Measurements from ENCODE around the gene GFRA4.

- TF ChIP-seq POLR2A (IDR thresholded peaks at IDR 0.05; ENCODE audit: borderline replicate concordance, extremely low read depth, insufficient read depth, insufficient read length) (no peak), CBX3 (IDR thresholded peaks at IDR 0.05; ENCODE audit: low read depth) (no peak), EZH2phosphoT487 (IDR thresholded peaks at IDR 0.05; ENCODE audit: borderline replicate concordance) (no peak), SIN3A (IDR thresholded peaks at IDR 0.05; ENCODE audit: low read depth) (no peak), POLR2AphosphoS5 (IDR thresholded peaks at IDR 0.05; ENCODE audit: low read depth, low read length) (no peak), YY1 (IDR thresholded peaks at IDR 0.05; ENCODE audit: extremely low read depth, insufficient replicate concordance, low read depth, low read length) (no peak), ELF1 (IDR thresholded peaks at IDR 0.05; ENCODE audit: borderline replicate concordance, low read depth) (no peak), RAD21 (IDR thresholded peaks at IDR 0.05; ENCODE audit: low read depth) (no peak), REST (IDR thresholded peaks at IDR 0.05; ENCODE audit: low read depth) (no peak)
- TF ChIP-seq, protein P1, sequence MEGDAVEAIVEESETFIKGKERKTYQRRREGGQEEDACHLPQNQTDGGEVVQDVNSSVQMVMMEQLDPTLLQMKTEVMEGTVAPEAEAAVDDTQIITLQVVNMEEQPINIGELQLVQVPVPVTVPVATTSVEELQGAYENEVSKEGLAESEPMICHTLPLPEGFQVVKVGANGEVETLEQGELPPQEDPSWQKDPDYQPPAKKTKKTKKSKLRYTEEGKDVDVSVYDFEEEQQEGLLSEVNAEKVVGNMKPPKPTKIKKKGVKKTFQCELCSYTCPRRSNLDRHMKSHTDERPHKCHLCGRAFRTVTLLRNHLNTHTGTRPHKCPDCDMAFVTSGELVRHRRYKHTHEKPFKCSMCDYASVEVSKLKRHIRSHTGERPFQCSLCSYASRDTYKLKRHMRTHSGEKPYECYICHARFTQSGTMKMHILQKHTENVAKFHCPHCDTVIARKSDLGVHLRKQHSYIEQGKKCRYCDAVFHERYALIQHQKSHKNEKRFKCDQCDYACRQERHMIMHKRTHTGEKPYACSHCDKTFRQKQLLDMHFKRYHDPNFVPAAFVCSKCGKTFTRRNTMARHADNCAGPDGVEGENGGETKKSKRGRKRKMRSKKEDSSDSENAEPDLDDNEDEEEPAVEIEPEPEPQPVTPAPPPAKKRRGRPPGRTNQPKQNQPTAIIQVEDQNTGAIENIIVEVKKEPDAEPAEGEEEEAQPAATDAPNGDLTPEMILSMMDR (IDR thresholded peaks at IDR 0.05 in 2 of 3, conservative IDR thresholded peaks at IDR 0.05 in 1 of 3; ENCODE audit: borderline replicate concordance in 1 of 3, insufficient read depth in 1 of 3, low read depth in 2 of 3, low read length in 2 of 3) = no peak
- TF ChIP-seq, protein P2, sequence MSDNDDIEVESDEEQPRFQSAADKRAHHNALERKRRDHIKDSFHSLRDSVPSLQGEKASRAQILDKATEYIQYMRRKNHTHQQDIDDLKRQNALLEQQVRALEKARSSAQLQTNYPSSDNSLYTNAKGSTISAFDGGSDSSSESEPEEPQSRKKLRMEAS (IDR thresholded peaks at IDR 0.05) = no peak
Measured at GRCh38 chr20:3661814-3662665, 1.2 kb downstream of the GFRA4 start.
